Glomerular visceral epithelial cell (primary cell): ENCODE data around the gene CLSTN2.

Experiments used
- DNase-seq: peaks from one replicate; pipeline ENCODE4 v3.0.0-alpha.2; 2016; ENCODE audit errors: extremely low spot score

Gene CLSTN2

GRCh38 chr3:140501061-140501769, 566.2 kb downstream of the CLSTN2 start:
- no peak for DNase-seq

DNA sequence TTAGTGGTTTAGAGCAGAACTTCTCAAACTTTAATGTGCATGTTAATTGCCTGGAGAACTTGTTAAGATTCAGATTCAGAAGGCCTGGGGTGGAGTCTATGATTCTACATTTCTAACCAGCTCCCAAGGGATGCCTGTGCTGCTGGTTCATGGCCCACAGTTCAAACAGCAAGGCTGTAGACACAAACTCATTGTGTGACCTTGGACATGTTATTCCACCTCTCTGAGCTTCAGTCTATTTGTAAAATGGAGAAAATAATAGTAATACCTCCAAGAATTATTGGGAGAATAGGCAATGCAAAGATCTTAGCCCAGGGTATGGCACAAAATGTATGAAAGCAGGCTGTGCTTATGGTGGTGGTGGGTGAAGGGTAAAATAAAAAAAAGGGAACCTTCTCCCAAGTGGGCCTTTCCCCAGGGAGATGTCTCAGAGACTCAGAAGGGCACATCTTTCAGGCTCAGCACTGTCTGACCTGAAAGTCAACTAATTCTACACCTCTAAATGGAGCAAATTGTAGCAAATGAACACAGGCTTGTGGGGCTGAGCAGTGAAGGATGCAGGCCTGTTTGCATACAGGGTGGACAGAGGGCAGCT, 566.9 kb downstream of the CLSTN2 start:
- DNase-seq: no peak

GRCh38 chr3:140505213-140505612, 570.2 kb downstream of the CLSTN2 start:
- DNase-seq: peak; percentile 33

DNA sequence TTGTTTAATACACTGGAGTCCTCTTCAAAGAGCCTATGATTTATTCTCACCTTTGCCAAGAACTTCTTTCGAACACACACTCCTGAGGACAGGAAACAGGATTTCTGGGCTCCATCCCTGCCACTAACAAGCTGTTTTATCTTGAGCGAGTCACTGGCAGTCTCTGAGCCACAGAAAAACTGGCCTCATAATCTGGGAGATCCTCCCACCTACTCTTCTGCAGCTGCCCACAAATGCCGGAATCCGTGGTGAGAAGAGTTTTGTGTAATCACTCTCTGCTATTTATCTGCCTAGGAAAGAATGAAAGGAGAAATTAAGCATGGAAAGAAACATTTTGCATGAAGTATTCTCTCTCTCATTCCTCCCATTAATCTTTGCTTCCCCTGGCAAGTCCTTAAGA, 570.9 kb downstream of the CLSTN2 start:
- no peak for DNase-seq

DNA sequence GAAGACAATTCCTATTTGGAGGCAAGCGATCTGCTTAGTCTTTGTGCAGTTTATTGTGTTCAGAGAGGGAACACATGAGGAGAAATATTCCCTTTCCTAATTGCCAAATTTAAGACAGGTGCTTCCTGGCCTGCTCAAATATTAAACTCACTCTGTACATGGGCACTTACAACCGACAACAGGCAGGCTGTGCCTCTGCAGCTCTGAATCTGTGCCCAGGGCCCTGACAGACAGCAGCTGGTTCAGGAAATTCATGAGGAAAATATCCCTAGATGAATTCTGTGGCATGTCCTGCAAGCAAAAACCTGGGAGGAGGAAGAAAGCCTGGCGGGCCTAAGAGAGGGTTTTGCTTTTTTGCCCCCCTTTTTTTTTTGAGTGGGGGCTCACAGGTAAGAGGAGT, 573.6 kb downstream of the CLSTN2 start:
- DNase-seq: no peak

DNA sequence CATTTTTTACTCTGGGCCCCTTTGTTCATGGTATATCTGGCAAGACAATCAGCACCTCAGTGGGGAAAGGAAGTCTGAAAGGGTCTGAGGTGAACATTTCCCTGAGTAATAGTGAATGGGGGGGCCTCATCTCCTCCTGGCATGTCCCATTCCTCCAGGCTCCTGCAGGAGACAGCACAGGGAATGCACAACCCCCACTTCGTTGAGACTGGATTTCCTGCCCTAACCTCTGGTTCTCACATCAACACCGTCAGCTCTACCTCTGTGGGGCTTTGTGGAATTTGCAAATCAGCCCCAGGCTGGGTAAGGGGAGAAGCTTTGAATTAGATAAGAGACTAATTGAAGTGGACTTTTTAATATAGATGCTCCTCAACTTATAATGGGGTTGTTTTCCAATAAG, 574.5 kb downstream of the CLSTN2 start:
- no peak for DNase-seq

GRCh38 chr3:140510303-140510861, 575.4 kb downstream of the CLSTN2 start:
- DNase-seq: no peak

DNA sequence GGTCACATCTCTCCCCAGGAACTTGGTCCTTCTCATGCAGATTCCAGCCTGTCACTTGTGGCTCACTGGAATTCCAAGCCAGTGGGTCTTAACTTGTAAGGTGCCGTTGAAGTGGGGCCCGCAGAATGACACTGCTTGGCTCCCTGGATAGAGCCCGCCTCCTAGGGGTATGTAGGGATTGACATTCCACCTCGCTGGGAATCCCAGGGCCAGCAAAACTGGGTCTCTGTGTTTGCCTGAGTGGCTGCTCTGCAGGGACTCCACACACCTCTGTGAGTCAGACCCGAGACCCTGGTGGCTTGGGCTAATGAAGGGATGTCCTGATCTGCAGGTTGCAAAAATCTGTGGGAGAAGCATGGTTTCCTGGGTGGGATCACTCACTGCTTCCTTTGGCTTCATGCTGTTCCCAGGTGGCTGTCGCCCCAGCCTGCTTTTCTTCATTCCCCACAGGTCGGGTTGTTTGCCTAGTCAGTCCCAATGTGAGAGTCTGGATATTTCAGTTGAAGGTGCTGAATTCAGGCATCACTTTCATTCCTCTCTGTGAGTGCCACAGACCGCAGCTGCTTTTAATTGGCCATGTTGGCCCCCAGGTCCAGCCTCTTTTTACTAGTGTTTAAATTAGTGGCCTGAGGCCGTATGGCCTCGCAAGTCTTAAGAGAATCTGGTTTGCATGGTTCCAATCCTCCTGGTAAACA, 586.9 kb downstream of the CLSTN2 start:
- DNase-seq: no peak

- DNase-seq: no peak
These were observed 587.8 kb downstream of the CLSTN2 start for GRCh38 chr3:140522653-140523380.

DNA sequence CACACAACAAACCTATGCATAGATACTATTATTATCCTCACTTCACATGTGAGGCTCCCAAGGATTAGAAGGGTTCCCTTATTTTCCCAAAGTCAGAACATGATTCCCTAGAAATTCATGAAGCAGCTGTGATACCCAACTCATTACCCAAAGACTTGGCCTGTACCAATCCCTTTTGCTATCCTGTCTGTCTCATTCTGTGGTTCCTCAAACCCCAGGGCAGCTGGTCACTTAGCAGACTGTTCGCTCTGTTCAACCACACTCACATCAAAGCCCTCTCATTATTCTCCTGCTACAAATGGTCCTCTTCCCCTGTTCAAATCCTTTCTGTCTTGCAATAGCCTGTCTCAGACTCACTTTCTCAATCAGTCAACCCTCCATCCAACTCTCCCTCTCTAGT, 588.6 kb downstream of the CLSTN2 start:
- no peak for DNase-seq

- DNase-seq: no peak
These were observed 592.2 kb downstream of the CLSTN2 start for GRCh38 chr3:140527156-140527555.

- peak; percentile 98 for DNase-seq
These were observed 594.1 kb downstream of the CLSTN2 start for GRCh38 chr3:140529096-140529495.

DNA sequence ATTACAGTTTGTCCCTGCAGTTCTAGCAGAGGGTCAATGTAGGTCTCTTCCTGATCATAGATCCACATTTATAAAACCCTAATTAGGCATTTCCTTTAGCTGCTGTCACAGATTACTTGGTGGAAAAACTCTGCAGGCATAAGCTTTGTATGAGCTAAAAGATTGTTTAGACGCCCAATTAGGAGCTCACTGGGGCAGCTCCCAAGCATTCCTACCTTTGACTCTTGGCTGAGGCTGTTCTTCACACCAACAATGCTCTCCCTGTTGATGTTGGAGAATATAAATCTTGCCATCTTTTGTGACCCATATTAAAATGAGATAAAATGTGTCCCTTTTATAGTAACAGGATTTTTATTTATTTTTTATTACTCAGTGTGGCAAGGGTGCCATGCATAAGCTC, 594.6 kb downstream of the CLSTN2 start:
- no peak for DNase-seq

GRCh38 chr3:140530131-140530530, 595.1 kb downstream of the CLSTN2 start:
- no peak for DNase-seq

GRCh38 chr3:140530603-140531002, 595.6 kb downstream of the CLSTN2 start:
- DNase-seq: peak; percentile 90

DNA sequence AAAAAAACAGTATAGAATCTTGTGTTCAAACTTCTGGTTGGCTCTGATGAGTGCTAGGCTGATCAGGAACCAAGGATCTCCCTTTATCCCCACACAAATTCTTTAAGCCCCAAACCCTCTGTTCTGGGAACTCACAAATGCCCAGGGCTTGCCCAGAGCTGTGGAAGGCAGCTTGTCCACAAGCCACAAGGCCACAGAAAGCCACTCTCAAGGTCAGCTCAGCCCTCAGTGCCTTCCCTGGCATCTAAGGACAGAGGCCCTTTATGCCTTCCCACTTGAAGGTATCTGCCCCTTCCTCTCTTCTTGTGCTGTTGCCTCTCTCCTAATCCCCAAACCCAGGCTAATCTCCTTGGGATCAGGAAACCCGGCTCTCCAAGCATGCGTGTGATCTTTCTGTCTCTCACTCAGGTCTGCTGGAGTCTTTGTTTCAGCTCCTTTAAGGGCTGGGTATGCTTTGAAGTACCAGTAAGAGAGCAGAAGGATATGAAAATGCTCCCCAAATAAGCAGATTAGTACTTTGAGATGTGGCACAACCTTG, 597.9 kb downstream of the CLSTN2 start:
- no peak for DNase-seq

- DNase-seq: no peak
These were observed 602.1 kb downstream of the CLSTN2 start for GRCh38 chr3:140536926-140537726.

DNA sequence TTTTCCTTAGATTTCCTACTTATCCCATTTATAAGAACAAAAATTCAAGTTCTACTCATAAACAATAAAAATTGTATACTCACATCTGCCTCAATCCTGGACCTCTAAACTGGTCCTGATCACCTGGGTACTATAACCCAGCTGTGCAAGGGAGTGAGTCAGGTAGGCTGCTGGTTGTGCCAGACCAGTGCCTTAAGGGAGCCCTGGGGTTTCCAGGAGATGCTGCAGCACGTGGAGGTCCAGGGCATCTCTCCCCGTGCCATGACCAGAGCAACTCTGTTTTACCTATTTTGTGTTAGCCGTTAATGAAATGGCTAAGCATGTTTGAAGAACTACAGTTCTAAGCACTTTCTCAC, 602.7 kb downstream of the CLSTN2 start:
- no peak for DNase-seq

- no peak for DNase-seq
These were observed 605.3 kb downstream of the CLSTN2 start for GRCh38 chr3:140540262-140540661.

DNA sequence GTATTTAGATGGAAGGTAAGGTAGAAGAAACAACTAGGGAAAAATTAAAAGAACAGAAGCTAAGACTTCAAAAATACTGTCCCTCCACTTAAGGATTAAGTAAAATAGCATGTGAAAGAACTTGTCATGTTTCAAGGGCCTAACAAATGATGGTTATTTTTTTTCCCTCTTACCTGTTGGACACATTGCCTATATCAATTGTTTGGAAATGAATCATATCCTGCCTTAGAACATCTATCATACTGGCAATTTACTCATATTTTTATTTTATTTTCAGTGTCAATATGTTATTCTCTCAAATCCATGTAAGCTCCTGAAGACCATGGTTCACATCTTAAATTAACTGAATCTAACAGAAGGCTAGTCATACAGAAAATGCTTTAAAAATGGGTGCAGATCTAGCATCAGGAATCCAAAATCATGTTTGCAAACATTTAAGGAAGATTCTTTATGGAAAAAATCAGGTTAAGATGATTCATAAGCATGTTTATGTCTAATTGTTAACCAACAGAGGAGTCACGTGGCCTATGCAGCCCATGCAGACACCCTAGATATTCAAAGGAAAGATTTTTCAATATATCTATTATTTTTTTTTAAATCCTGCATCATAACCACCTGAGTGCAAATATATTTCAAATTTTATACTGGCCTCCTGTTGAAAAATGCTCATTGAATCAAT, 607.1 kb downstream of the CLSTN2 start:
- no peak for DNase-seq

DNA sequence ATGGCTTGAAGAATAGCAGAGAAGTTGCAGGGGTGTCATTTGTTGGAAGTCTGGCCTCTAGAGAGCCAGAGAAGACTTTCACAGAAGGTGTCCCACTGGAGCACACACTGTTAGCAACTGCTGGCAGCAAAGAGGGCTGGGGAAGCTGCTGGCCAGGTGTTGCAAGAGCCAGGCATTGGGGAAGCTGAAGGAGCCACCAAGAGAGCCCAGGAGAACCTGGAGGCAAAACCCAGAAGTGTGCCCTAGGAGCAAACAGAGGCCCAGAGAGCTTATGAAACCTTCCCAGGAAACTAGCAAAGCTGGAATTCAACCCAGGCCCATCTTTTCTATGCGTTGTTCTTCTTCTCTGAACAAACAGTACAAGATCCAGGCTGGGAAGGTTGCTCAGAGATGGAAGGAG, 610.2 kb downstream of the CLSTN2 start:
- DNase-seq: no peak
